GM12864 (cell line): ENCODE data around the gene NHEJ1.

Experiments
- DNase-seq: peaks from one replicate; pipeline ENCODE4 v3.0.0-alpha.2; 2011; ENCODE audit warnings: low read depth
- H3K4me3 ChIP-seq: 2 replicates; pipeline ENCODE4 v1.5.1; 2011; ENCODE audit warnings: mild to moderate bottlenecking, low read depth, low read length, control low read depth
- TF ChIP-seq, protein P1 (sequence below): IDR thresholded peaks from 2 replicates; pipeline ENCODE4 v1.5.1; 2011; ENCODE audit warnings: low read depth, mild to moderate bottlenecking, moderate library complexity, low read length, control low read depth, inconsistent platforms; ENCODE audit errors: missing control alignments

Gene NHEJ1

GRCh38 chr2:219171231-219171651 lies 10.6 kb upstream of the NHEJ1 start:
- DNase-seq = no peak
- no peak overlapping the region for H3K4me3 ChIP-seq
- TF ChIP-seq, protein P1, sequence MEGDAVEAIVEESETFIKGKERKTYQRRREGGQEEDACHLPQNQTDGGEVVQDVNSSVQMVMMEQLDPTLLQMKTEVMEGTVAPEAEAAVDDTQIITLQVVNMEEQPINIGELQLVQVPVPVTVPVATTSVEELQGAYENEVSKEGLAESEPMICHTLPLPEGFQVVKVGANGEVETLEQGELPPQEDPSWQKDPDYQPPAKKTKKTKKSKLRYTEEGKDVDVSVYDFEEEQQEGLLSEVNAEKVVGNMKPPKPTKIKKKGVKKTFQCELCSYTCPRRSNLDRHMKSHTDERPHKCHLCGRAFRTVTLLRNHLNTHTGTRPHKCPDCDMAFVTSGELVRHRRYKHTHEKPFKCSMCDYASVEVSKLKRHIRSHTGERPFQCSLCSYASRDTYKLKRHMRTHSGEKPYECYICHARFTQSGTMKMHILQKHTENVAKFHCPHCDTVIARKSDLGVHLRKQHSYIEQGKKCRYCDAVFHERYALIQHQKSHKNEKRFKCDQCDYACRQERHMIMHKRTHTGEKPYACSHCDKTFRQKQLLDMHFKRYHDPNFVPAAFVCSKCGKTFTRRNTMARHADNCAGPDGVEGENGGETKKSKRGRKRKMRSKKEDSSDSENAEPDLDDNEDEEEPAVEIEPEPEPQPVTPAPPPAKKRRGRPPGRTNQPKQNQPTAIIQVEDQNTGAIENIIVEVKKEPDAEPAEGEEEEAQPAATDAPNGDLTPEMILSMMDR = peak; percentile 71

GRCh38 chr2:219169930-219170654 lies 9.5 kb upstream of the NHEJ1 start, which contains the start of gene SLC23A3:
TSS of gene SLC23A3 (minus strand) at chr2:219170029. CDS start at chr2:219169984, 45 bp downstream.
- no peak within 1 kb of the TSS for H3K4me3 ChIP-seq
- TF ChIP-seq, protein P1 = no peak
- no peak for DNase-seq

- H3K4me3 ChIP-seq = no peak overlapping the region
- TF ChIP-seq, protein P1 = no peak
- no peak for DNase-seq
Observed at GRCh38 chr2:219168932-219169331, 8.3 kb upstream of the NHEJ1 start.

DNA sequence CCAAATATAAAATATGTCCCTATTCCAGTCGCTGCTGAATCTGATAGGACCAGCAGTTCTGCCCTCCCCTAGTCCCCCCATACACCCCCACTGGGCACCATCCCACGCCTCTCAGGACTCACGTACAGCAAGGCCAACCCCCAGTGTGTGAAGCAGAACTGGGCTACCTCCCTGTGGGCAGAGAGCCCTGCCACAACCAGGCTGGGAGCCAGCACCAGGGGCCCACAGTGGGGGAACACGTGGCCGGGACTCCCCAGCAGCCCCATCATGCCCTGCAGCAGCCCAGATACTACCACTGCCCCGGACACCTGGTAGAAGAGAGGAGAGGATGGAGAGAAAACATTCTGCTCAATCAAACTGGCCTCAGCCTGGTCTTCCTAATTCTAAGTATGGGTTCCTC lies 7.9 kb upstream of the NHEJ1 start:
- no peak for DNase-seq

GRCh38 chr2:219167997-219168396 lies 7.4 kb upstream of the NHEJ1 start:
- no peak overlapping the region for H3K4me3 ChIP-seq
- TF ChIP-seq, protein P1 = no peak
- no peak for DNase-seq

More for the DNA sequence above, 7.9 kb upstream of the NHEJ1 start:
- TF ChIP-seq, protein P1 = no peak
- no peak overlapping the region for H3K4me3 ChIP-seq

DNA sequence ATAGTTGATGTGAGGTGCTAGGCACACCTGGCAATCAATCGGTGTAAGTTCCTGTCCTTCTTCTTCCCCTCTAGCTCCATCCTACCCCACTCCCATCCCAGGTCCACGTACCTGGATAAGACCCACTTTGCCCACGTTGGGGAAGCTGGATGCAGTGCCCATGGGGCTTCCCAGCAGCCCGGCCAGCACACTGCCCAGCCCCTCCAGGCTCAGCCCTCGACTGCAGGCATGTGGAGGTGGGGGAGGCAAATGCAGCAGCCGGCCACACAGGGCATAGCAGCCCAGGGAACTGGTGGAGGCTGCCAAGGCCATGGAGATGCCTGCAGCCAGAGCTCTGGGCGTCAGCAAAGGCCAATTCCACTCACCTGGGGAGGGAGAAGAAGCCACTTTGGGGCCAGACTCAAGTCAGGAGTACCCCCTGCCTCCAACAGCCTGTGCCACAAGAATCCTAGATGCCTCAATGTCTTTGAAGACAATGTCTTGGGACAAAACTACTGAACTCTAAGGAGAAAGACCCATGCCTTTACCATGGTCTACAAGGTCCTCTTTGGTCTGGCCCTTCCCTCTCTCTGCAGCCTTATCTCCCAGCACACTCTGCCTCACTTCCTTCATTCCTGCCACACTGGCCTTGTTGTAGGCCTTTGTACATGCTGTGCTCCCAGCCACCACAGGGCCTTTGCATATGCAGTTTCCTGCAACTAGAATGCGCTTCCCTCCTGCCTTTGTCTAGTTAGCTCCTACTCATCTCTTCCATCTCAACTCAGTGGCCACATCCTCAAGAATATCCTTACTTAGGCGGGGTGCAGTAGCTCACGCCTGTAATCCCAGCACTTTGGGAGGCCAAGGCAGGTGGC lies 4.7 kb upstream of the NHEJ1 start:
- no peak for DNase-seq
- TF ChIP-seq, protein P1 = no peak
- no peak overlapping the region for H3K4me3 ChIP-seq

DNA sequence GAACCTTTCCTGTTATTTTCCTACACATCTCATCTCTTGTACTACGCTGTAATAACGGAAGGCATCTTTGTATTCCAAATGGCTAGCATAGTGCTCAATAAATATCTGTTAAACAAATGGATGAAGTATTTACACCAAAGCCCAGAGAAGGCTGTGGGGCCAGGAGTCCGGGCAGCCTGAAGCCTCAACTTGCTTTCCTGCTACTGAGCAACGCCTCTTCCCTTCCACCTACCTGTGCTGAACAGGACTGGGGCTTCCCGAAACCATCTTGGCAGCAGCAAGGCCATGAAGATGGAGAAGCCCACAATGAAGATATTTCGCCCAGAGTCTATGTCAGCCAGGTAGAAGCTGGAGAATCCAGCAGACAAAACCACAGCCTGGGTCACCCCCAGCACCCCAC lies 2.5 kb upstream of the NHEJ1 start:
- DNase-seq = no peak
- TF ChIP-seq, protein P1 = no peak
- no peak overlapping the region for H3K4me3 ChIP-seq
